ENCODE measurements around the gene EPB41L4A. TPM values are rescaled to one million over a fixed set of nuclear protein-coding genes. Genes with fewer than 3 reads are reported as not detected.

Gene EPB41L4A
- total and polyA plus RNA-seq, 11 donors = 6.4 to 34.5 (median 16.2) TPM

DNA sequence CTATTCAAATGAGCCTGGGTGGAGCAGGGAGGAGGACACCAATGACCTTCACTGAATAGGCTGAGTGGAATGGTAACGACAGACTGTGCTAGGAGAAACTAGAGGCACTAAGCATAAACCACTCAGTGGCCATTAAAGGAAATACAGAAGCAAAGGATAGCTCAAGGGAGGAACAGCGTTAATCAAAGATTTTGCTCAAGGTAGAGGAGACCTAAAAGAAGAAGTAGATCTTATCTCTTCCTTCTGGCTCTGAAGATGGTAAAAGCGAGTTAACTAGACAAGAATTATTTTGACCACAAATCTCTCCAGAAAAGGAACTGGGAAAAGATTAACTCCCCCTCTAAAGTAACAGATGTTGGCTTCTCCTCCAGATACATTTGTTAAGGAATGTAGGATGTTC lies 299.6 kb downstream of the EPB41L4A start:
- DNase-seq = no peak
- H3K9me3 ChIP-seq = peaks cover 0 to 16% (median 4%) of the 10 kb centered on the region in 12 donors
- intact Hi-C loops (cut with DNase I) = no loop called here
- H3K36me3 ChIP-seq = no peaks in the 10 kb centered on the region
- H3K4me1 ChIP-seq = peaks cover 0 to 4% (median 0%) of the 10 kb centered on the region in 12 donors
- H3K4me3 ChIP-seq = no peak overlapping the region
- H3K27ac ChIP-seq = no peak overlapping the region
- WGBS, 4 donors = 71 to 85% (median 75%) methylated on average over 3 of the region's 3 CpGs
- ATAC-seq = no peak
- no peaks in the 10 kb centered on the region for H3K27me3 ChIP-seq
- TF ChIP-seq, protein P1, sequence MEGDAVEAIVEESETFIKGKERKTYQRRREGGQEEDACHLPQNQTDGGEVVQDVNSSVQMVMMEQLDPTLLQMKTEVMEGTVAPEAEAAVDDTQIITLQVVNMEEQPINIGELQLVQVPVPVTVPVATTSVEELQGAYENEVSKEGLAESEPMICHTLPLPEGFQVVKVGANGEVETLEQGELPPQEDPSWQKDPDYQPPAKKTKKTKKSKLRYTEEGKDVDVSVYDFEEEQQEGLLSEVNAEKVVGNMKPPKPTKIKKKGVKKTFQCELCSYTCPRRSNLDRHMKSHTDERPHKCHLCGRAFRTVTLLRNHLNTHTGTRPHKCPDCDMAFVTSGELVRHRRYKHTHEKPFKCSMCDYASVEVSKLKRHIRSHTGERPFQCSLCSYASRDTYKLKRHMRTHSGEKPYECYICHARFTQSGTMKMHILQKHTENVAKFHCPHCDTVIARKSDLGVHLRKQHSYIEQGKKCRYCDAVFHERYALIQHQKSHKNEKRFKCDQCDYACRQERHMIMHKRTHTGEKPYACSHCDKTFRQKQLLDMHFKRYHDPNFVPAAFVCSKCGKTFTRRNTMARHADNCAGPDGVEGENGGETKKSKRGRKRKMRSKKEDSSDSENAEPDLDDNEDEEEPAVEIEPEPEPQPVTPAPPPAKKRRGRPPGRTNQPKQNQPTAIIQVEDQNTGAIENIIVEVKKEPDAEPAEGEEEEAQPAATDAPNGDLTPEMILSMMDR (IDR thresholded peaks at IDR 0.05) = no peak
- no peak for TF ChIP-seq POLR2A (IDR thresholded peaks at IDR 0.05)

DNA sequence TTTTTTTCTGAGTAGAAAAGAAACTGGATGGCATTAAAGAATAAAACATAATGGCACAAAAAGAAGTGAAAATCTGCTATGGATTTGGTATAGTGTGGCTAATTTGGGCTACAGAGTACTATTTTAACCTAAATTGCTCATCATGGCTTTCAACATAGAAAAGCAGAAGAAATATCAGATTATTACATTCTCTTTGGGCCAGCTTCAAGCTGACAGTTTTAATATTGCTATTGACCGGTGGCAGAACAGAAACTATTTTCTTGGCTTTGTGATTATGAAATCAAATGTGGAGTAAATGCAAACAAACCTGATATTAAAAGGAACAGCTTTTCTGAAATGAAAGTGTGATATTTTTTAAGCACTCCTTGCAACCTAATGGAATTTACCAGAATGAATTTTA lies 301.5 kb downstream of the EPB41L4A start:
- intact Hi-C loops (cut with DNase I) = no loop called here
- ATAC-seq (no peak), DNase-seq (no peak)
- 72 to 86% (median 79%) methylated on average over 1 of the region's 1 CpG for WGBS, 4 donors
- Histone ChIP-seq H3K9me3 (peaks cover 0 to 16% (median 4%) of the 10 kb centered on the region in 12 donors), H3K36me3 (no peaks in the 10 kb centered on the region), H3K27ac (no peak overlapping the region), H3K4me3 (no peak overlapping the region), H3K4me1 (peaks cover 0 to 4% (median 0%) of the 10 kb centered on the region in 12 donors), H3K27me3 (no peaks in the 10 kb centered on the region)
- TF ChIP-seq, protein P1 (IDR thresholded peaks at IDR 0.05) = no peak
- no peak for TF ChIP-seq POLR2A (IDR thresholded peaks at IDR 0.05)

DNA sequence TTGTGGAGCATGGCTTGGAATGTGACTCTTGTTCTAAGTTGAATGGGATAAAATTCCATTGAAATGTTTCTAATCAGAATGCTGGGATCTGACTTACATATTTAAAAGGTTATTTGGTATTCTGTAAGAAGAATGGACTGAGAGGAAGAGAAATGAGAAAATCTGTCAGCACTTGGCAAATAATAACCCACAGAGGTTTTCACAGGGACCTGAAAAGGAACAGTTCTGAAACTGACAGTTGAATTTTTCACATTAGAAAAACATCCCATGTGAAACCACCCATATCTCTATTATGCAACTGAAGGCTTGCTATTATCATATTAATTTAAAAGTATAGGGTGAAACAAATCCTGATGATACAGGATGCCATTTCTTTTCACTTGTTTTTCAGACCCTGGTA lies 302.7 kb downstream of the EPB41L4A start:
- H3K4me1 ChIP-seq = peaks cover 0 to 4% (median 0%) of the 10 kb centered on the region in 12 donors
- DNase-seq (no peak), ATAC-seq (no peak)
- intact Hi-C loops (cut with DNase I) = no loop called here
- no peaks in the 10 kb centered on the region for H3K36me3 ChIP-seq
- no peaks in the 10 kb centered on the region for H3K27me3 ChIP-seq
- H3K9me3 ChIP-seq = peaks cover 0 to 14% (median 4%) of the 10 kb centered on the region in 12 donors
- TF ChIP-seq, protein P1 (IDR thresholded peaks at IDR 0.05) = no peak
- TF ChIP-seq POLR2A (IDR thresholded peaks at IDR 0.05) = no peak
- H3K27ac ChIP-seq = no peak overlapping the region
- H3K4me3 ChIP-seq = no peak overlapping the region

DNA sequence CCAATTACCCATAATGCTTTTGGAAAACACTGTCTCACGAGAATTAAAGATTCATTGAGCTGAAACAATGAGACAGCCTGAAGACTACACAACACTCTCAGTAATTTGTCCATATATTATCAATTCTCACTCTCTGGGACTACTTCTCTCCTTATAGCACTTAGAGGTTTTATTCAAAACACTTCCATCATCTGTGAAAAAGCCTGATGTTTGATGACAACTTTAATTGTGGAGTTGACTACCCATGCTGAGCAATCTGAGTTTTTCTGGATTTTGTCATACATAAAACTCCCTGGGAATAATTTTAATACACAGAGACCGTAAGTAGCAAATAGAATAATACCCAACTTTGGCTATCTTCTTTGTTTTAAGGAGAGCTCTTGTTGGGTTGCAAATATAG lies 305.5 kb downstream of the EPB41L4A start:
- no peaks in the 10 kb centered on the region for H3K36me3 ChIP-seq
- intact Hi-C loops (cut with DNase I) = no loop called here

More for the DNA sequence above, 305.5 kb downstream of the EPB41L4A start:
- no peak overlapping the region for H3K27ac ChIP-seq
- H3K4me1 ChIP-seq = peaks cover 0 to 4% (median 0%) of the 10 kb centered on the region in 12 donors
- no peaks in the 10 kb centered on the region for H3K27me3 ChIP-seq
- H3K9me3 ChIP-seq = no peaks in the 10 kb centered on the region
- DNase-seq (no peak), ATAC-seq (no peak)
- no peak overlapping the region for H3K4me3 ChIP-seq
- WGBS, 4 donors = 93 to 98% (median 95%) methylated on average over 2 of the region's 2 CpGs
- TF ChIP-seq, protein P1 (IDR thresholded peaks at IDR 0.05) = no peak
- TF ChIP-seq POLR2A (IDR thresholded peaks at IDR 0.05) = no peak
